K562 (cell line): Measurements from ENCODE around the gene RHBG. TPM values are rescaled to one million over a fixed set of nuclear protein-coding genes. Genes with fewer than 3 reads are reported as not detected.

Experiments
- CHD7 ChIP-seq: fragments of 200-600 bp; sonication (generic); IDR thresholded peaks from one replicate; pipeline ENCODE4 v1.6.1; 2012; ENCODE audit warnings: mild to moderate bottlenecking, low read depth, low read length, inconsistent platforms
- DMBX1 ChIP-seq: fragments of 250-450 bp; sonication (Bioruptor Pico); IDR thresholded peaks from 2 replicates; pipeline ENCODE4 v1.8.0; 2022; ENCODE audit warnings: inconsistent platforms, mild to moderate bottlenecking, moderate library complexity, borderline replicate concordance
- E2F4 ChIP-seq: sonication (generic); formaldehyde crosslinking; IDR thresholded peaks from 2 replicates; pipeline ENCODE4 v1.8.0; 2022; ENCODE audit warnings: mild to moderate bottlenecking, low read depth, missing genetic modification reagents
- KAT8 ChIP-seq: fragments of 450-650 bp; IDR thresholded peaks from 2 replicates; pipeline ENCODE4 v1.6.1; 2016; ENCODE audit warnings: low read depth, mild to moderate bottlenecking
- MTA2 ChIP-seq: fragments of 450-650 bp; IDR thresholded peaks from 2 replicates; pipeline ENCODE4 v1.6.1; 2016; ENCODE audit warnings: low read depth
- SPI1 ChIP-seq: IDR thresholded peaks from 2 replicates; pipeline ENCODE4 v1.6.1; 2011; ENCODE audit warnings: low read depth, low read length, control low read depth, borderline replicate concordance
- THRB ChIP-seq: fragments of 450-650 bp; formaldehyde crosslinking; conservative IDR thresholded peaks from 2 replicates; pipeline ENCODE4 v1.4.0; 2022; ENCODE audit warnings: mild to moderate bottlenecking, missing genetic modification characterization
- ZBTB17 ChIP-seq: fragments of 450-650 bp; formaldehyde crosslinking; IDR thresholded peaks from 2 replicates; pipeline ENCODE4 v1.4.0; 2020; ENCODE audit warnings: mild to moderate bottlenecking
- ZSCAN32 ChIP-seq: fragments of 450-650 bp; formaldehyde crosslinking; IDR thresholded peaks from 2 replicates; pipeline ENCODE4 v1.4.0; 2020; ENCODE audit warnings: mild to moderate bottlenecking, moderate library complexity
- polyA plus RNA-seq, 8 experiments: library from polyadenylated mRNA; depleted of rRNA in 4 of 8; stranded (reverse) in 5 of 8; unstranded in 3 of 8; fragments of >200 nt; fragmentation: Nextera tagmentation in 2 of 8; fragmentation: Illumina TruSeq in 1 of 8; extraction: Ambion mirVana in 2 of 8; extraction: Trizol in 1 of 8; gene quantifications; 2 replicates each; pipeline versions ENCODE4 v1.2.1 to v1.2.3, GENCODE V29; 2011 to 2014; ENCODE audit warnings: inconsistent platforms in 1 of 8, missing spikeins in 1 of 8
- total RNA-seq, 7 experiments: library from RNA; depleted of rRNA in 6 of 7; stranded (reverse); fragments of >200 nt in 6 of 7; fragmentation: Illumina TruSeq in 2 of 7; extraction: Trizol in 2 of 7; gene quantifications; 2 replicates each; pipeline versions ENCODE4 v1.2.1 to v1.2.3, GENCODE V29; 2011 to 2021; ENCODE audit warnings: low replicate concordance in 1 of 7

RHBG gene
- total and polyA plus RNA-seq, 9 of the 15 experiments (the other 6 are each of a cell fraction or from before 2014, with no cell fraction given), result not detected

GRCh38 chr1:156338180-156338976 is 30.6 kb upstream of the RHBG start, which contains the start of the genes CCT3 and TSACC (continued):
- TF ChIP-seq DMBX1 (CRISPR knock-in tag), result no peak
- TF ChIP-seq ZBTB17 (CRISPR knock-in tag), result no peak
- TF ChIP-seq KAT8, result no peak
- no peak for TF ChIP-seq THRB (CRISPR knock-in tag)
- TF ChIP-seq ZSCAN32 (CRISPR knock-in tag), result no peak
- TF ChIP-seq MTA2, result no peak
- TF ChIP-seq SPI1, result no peak
- no peak for TF ChIP-seq CHD7
- no peak for TF ChIP-seq E2F4
